T-helper 1 cell treated with Interleukin-12 subunit alpha and Interleukin-12 subunit beta and Interleukin-4 antibody, amounts not matched to agents 30 μg/mL and 1 μg/mL, for 36 hours (primary cell): ENCODE measurements around the gene KLF5.

Source experiments
- H3K27ac Mint-ChIP-seq: one replicate; pipeline ENCODE4 v1.8.0; 2021; ENCODE audit warnings: mild to moderate bottlenecking, mixed read lengths
- H3K27me3 Mint-ChIP-seq: one replicate; pipeline ENCODE4 v1.8.0; 2021; ENCODE audit warnings: low read depth, mixed read lengths
- H3K36me3 Mint-ChIP-seq: one replicate; pipeline ENCODE4 v1.8.0; 2021; ENCODE audit warnings: low read depth, mixed read lengths
- H3K4me1 Mint-ChIP-seq: one replicate; pipeline ENCODE4 v1.8.0; 2021; ENCODE audit warnings: low read depth, mixed read lengths
- H3K4me3 Mint-ChIP-seq: one replicate; pipeline ENCODE4 v1.8.0; 2021; ENCODE audit warnings: mild to moderate bottlenecking, moderate library complexity, mixed read lengths
- H3K9me3 Mint-ChIP-seq: one replicate; pipeline ENCODE4 v1.8.0; 2021; ENCODE audit warnings: mixed read lengths

The KLF5 gene

GRCh38 chr13:73111331-73111730 is 52.5 kb downstream of the KLF5 start:
- no peaks in the 10 kb centered on the region for H3K27me3 Mint-ChIP-seq
- H3K4me3 Mint-ChIP-seq = no peak overlapping the region
- no peaks in the 10 kb centered on the region for H3K4me1 Mint-ChIP-seq
- H3K36me3 Mint-ChIP-seq = no peaks in the 10 kb centered on the region
- H3K9me3 Mint-ChIP-seq = no peaks in the 10 kb centered on the region
- H3K27ac Mint-ChIP-seq = no peak overlapping the region

DNA sequence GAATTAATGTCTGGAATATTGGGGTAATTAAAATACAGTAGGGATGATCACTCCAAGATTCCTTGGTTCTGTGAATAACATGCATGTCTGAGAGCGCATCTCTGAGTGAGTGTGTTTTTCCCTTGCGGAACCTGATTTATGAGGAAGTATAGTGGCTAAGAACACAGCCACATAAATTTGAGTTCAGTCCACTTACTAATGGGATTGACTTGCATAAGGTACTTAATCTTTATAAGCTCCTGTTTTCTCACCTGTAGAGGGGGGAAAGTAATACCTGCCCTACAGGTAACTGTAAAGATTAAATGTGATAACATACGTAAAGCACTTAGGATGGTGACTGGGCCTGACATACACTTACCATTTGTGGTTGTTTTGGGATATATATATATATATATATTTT is 60.8 kb downstream of the KLF5 start:
- Mint-ChIP-seq H3K27ac (no peak overlapping the region), H3K27me3 (no peaks in the 10 kb centered on the region), H3K9me3 (no peaks in the 10 kb centered on the region), H3K4me3 (no peak overlapping the region), H3K36me3 (no peaks in the 10 kb centered on the region), H3K4me1 (no peaks in the 10 kb centered on the region)
